Mesothelial cell of epicardium (in vitro differentiated cells): ENCODE measurements around the gene TBC1D22A. TPM values are rescaled to one million over a fixed set of nuclear protein-coding genes. Genes with fewer than 3 reads are reported as not detected.

Experiments used
- DNase-seq, 2 experiments: peaks; one replicate each; pipeline ENCODE4 v3.0.0; 2021; ENCODE audit warnings: low spot score in 2 of 2; ENCODE audit not compliant: unreplicated experiment in 2 of 2
- H3K27ac Mint-ChIP-seq: 2 replicates; pipeline ENCODE4 v1.8.0; 2021; ENCODE audit warnings: mixed read lengths
- H3K27me3 Mint-ChIP-seq: 2 replicates; pipeline ENCODE4 v1.8.0; 2021; ENCODE audit warnings: low read depth, mixed read lengths
- H3K36me3 Mint-ChIP-seq: 2 replicates; pipeline ENCODE4 v1.8.0; 2021; ENCODE audit warnings: mixed read lengths
- H3K4me1 Mint-ChIP-seq: 2 replicates; pipeline ENCODE4 v1.8.0; 2021; ENCODE audit warnings: mixed read lengths
- H3K4me3 Mint-ChIP-seq: 2 replicates; pipeline ENCODE4 v1.8.0; 2021; ENCODE audit warnings: mild to moderate bottlenecking, moderate library complexity, mixed read lengths
- H3K9me3 Mint-ChIP-seq: 2 replicates; pipeline ENCODE4 v1.8.0; 2021; ENCODE audit warnings: mixed read lengths
- CTCF ChIP-seq: fragments of 200-600 bp; sonication (generic); IDR thresholded peaks from one replicate; pipeline ENCODE4 v1.5.0; 2021; ENCODE audit warnings: antibody characterized with exemption; ENCODE audit not compliant: unreplicated experiment
- total RNA-seq: library from RNA; stranded (reverse); gene quantifications from 3 replicates; pipeline ENCODE4 v1.2.1, GENCODE V29; 2021

Gene TBC1D22A
- total RNA-seq, 1 donor from 2014 or later = 26.6 TPM

DNA sequence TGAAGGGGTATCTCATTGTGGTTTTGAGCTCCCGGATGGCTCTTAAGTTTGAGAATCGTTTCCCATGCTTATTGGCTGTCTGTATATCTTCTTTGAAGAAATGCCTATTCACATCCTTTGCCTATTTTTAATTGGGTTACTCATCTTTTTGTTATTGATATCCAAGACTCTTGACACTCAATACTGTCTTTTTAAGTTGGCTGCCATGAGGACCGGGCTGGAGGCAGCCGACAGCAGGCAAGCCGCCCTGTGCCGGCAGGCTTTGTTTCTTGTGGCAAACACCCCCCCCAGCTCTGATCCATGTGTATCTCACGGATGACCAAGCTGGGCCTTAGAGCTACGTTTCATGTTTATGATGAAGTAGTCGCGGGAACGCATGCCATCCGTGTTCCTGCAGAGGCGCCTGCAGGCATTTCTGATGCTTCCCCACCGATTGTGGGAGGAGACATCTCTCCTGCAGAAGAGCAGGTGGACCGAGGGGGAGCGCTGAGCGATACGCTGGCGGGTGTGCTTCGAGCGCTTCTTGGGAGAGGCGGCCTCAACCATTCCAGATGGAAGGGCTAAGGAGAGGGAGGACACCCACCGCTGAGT, 95.8 kb downstream of the TBC1D22A start:
- Mint-ChIP-seq H3K4me3 (no peak overlapping the region), H3K27ac (no peak overlapping the region), H3K36me3 (peaks cover 15% of the 10 kb centered on the region), H3K27me3 (no peaks in the 10 kb centered on the region), H3K9me3 (no peaks in the 10 kb centered on the region), H3K4me1 (peaks cover 3% of the 10 kb centered on the region)
- TF ChIP-seq CTCF = no peak
- DNase-seq = no peak

DNA sequence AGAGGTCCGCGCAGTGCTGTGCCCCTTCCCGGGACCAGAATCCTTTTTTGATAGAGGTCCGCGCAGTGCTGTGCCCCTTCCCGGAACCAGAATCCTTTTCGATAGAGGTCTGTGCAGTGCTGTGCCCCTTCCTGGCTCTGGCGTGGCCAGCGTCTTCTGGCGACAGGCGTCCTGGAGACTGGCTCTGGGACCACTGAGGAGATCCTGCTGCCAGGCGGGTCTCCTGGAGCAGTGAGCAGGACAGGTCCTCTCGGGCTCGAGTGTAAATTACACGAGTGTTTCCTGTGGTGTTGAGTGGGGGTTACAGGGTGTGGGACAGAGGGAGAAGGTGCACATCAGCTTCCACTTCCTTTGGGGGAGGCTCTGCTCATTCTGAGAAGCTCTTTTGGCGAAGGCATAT, 98.1 kb downstream of the TBC1D22A start:
- Mint-ChIP-seq H3K4me1 (no peaks in the 10 kb centered on the region), H3K36me3 (peaks cover 15% of the 10 kb centered on the region), H3K4me3 (no peak overlapping the region), H3K27me3 (no peaks in the 10 kb centered on the region), H3K9me3 (no peaks in the 10 kb centered on the region), H3K27ac (no peak overlapping the region)
- TF ChIP-seq CTCF = no peak
- no peak for DNase-seq

- no peak overlapping the region for H3K27ac Mint-ChIP-seq
- DNase-seq = no peak
- peaks cover 19% of the 10 kb centered on the region for H3K36me3 Mint-ChIP-seq
- no peaks in the 10 kb centered on the region for H3K27me3 Mint-ChIP-seq
- no peaks in the 10 kb centered on the region for H3K4me1 Mint-ChIP-seq
- no peak overlapping the region for H3K4me3 Mint-ChIP-seq
- no peaks in the 10 kb centered on the region for H3K9me3 Mint-ChIP-seq
- TF ChIP-seq CTCF = no peak
Observed at GRCh38 chr22:46861468-46862367, 99.3 kb downstream of the TBC1D22A start.

- Mint-ChIP-seq H3K4me1 (no peaks in the 10 kb centered on the region), H3K27me3 (no peaks in the 10 kb centered on the region), H3K36me3 (peaks cover 25% of the 10 kb centered on the region), H3K4me3 (no peak overlapping the region), H3K9me3 (no peaks in the 10 kb centered on the region), H3K27ac (no peak overlapping the region)
- no peak for DNase-seq
- no peak for TF ChIP-seq CTCF
Observed at GRCh38 chr22:46862418-46863324, 100.2 kb downstream of the TBC1D22A start.

- Mint-ChIP-seq H3K4me3 (no peak overlapping the region), H3K36me3 (peaks cover 15% of the 10 kb centered on the region), H3K27me3 (no peaks in the 10 kb centered on the region), H3K27ac (no peak overlapping the region), H3K9me3 (peaks cover 4% of the 10 kb centered on the region), H3K4me1 (no peaks in the 10 kb centered on the region)
- TF ChIP-seq CTCF = no peak
- DNase-seq = no peak
Observed at GRCh38 chr22:46863794-46864193, 101.3 kb downstream of the TBC1D22A start.
